Hindlimb muscle (tissue), 1 donor: ENCODE results near the gene SYTL5. TPM values are rescaled to one million over a fixed set of nuclear protein-coding genes. Genes with fewer than 3 reads are reported as not detected.
"Not testable (repeated sequence)": the region's sequence is repeated elsewhere in the genome, so short reads cannot be mapped to it uniquely, and the experiment has no call there.

ENCODE experiments used
- DNase-seq: peaks from one replicate; pipeline ENCODE4 v3.0.0-alpha.2; 2013
- polyA plus RNA-seq: library from polyadenylated mRNA; unstranded; fragments of 120-200 nt; gene quantifications from one replicate; pipeline ENCODE4 v1.2.1, GENCODE V29; 2013; ENCODE audit not compliant: insufficient read length

Gene SYTL5
- 0.05 TPM for polyA plus RNA-seq

- DNase-seq = no peak
Observed at GRCh38 chrX:38006291-38006690, at the start of gene SYTL5. SYTL5 (plus strand) TSS chrX:38006553; CDS start chrX:38033890, 27,337 bp downstream.

- DNase-seq = no peak
Observed at GRCh38 chrX:37958525-37959211, 47.7 kb upstream of the SYTL5 start.

- DNase-seq = no peak
Observed at GRCh38 chrX:37959212-37960021, 46.9 kb upstream of the SYTL5 start.

- no peak for DNase-seq
Observed at GRCh38 chrX:37961118-37961517, 45.2 kb upstream of the SYTL5 start.

- DNase-seq = no peak
Observed at GRCh38 chrX:37967714-37968113, 38.6 kb upstream of the SYTL5 start.

GRCh38 chrX:37975421-37975820, 30.9 kb upstream of the SYTL5 start:
- no peak for DNase-seq

GRCh38 chrX:37976153-37976552, 30.2 kb upstream of the SYTL5 start:
- DNase-seq = no peak

GRCh38 chrX:37984880-37985279, 21.5 kb upstream of the SYTL5 start:
- DNase-seq = no peak

- DNase-seq = no peak
Observed at GRCh38 chrX:37986893-37987292, 19.5 kb upstream of the SYTL5 start.

GRCh38 chrX:37989304-37989703, 17.0 kb upstream of the SYTL5 start:
- DNase-seq = no peak

- DNase-seq = not testable (repeated sequence)
Observed at GRCh38 chrX:37991303-37991702, 15.1 kb upstream of the SYTL5 start.

- DNase-seq = no peak
Observed at GRCh38 chrX:37993176-37993575, 13.2 kb upstream of the SYTL5 start.

GRCh38 chrX:37993837-37994619, 12.3 kb upstream of the SYTL5 start:
- DNase-seq = no peak

- DNase-seq = no peak
Observed at GRCh38 chrX:37995428-37995827, 10.9 kb upstream of the SYTL5 start.

- no peak for DNase-seq
Observed at GRCh38 chrX:37997096-37997495, 9.3 kb upstream of the SYTL5 start.

- no peak for DNase-seq
Observed at GRCh38 chrX:37998586-37999262, 7.6 kb upstream of the SYTL5 start.

- no peak for DNase-seq
Observed at GRCh38 chrX:38000706-38001105, 5.6 kb upstream of the SYTL5 start.

- no peak for DNase-seq
Observed at GRCh38 chrX:38004046-38004445, 2.3 kb upstream of the SYTL5 start.

- no peak for DNase-seq
Observed at GRCh38 chrX:38006778-38007177, 425 bp downstream of the SYTL5 start.

- DNase-seq = no peak
Observed at GRCh38 chrX:38008658-38009057, 2.3 kb downstream of the SYTL5 start.

- no peak for DNase-seq
Observed at GRCh38 chrX:38009641-38010040, 3.3 kb downstream of the SYTL5 start.

GRCh38 chrX:38018766-38019425, 12.5 kb downstream of the SYTL5 start:
- DNase-seq = peak; percentile 3
